Lung (tissue), 12 donors: ENCODE results near the gene PDXP. TPM values are rescaled to one million over a fixed set of nuclear protein-coding genes. Genes with fewer than 3 reads are reported as not detected.
A peak's percentile ranks its signal among the peaks of the same experiment; 100 is the strongest.

ENCODE experiments used
- ATAC-seq: fragments of 200-7000 bp; cut with Tn5 transposase; one replicate; pipeline ENCODE4 v1.9.1; 2020; ENCODE audit warnings: moderate number of reproducible peaks; ENCODE audit not compliant: insufficient read depth, low FRiP score
- DNase-seq, 3 donors: peaks; one replicate each; pipeline ENCODE4 v3.0.0-alpha.2; 2013 to 2017
- H3K27ac ChIP-seq, 2 donors: one replicate each; pipeline ENCODE4 v1.5.1; 2013; ENCODE audit warnings: mild to moderate bottlenecking in 2 of 2, moderate library complexity in 2 of 2, control low read depth in 1 of 2, inconsistent platforms in 1 of 2, low read depth in 1 of 2, low read length in 1 of 2
- H3K27me3 ChIP-seq, 3 donors: one replicate each; pipeline ENCODE4 v1.5.1; 2013; ENCODE audit warnings: low read length in 2 of 3; ENCODE audit not compliant: control insufficient read depth in 3 of 3, insufficient read depth in 3 of 3
- H3K36me3 ChIP-seq, 4 donors: one replicate each; pipeline ENCODE4 v1.5.1; 2013; ENCODE audit warnings: low read length in 4 of 4, mild to moderate bottlenecking in 1 of 4, moderate library complexity in 1 of 4; ENCODE audit not compliant: control insufficient read depth in 4 of 4, insufficient read depth in 4 of 4
- H3K4me1 ChIP-seq, 5 donors: one replicate each; pipeline ENCODE4 v1.5.1; 2013; ENCODE audit warnings: low read length in 5 of 5, mild to moderate bottlenecking in 2 of 5, moderate library complexity in 1 of 5; ENCODE audit not compliant: control insufficient read depth in 5 of 5, insufficient read depth in 5 of 5
- H3K4me3 ChIP-seq: one replicate; pipeline ENCODE4 v1.5.1; 2013; ENCODE audit warnings: mild to moderate bottlenecking, control low read depth, moderate library complexity
- H3K9ac ChIP-seq, 2 donors: one replicate each; pipeline ENCODE4 v1.5.1; 2013; ENCODE audit warnings: low read length in 2 of 2, control low read depth in 1 of 2; ENCODE audit not compliant: insufficient read depth in 1 of 2
- H3K9me3 ChIP-seq, 4 donors: one replicate each; pipeline ENCODE4 v1.5.1; 2013; ENCODE audit warnings: low read length in 3 of 4, mild to moderate bottlenecking in 1 of 4, moderate library complexity in 1 of 4; ENCODE audit not compliant: control insufficient read depth in 4 of 4, insufficient read depth in 3 of 4
- WGBS, 2 donors: extraction: QIAGEN DNeasy Blood & Tissue Kit; methylation state at CpG; one replicate each; pipeline ENCODE4 v1.1.7; 2013; 5-methylcytosine and 5-hydroxymethylcytosine counted together
- polyA plus RNA-seq, 2 donors: library from polyadenylated mRNA; stranded (reverse); fragments of 200-250 nt; gene quantifications; one replicate each; pipeline ENCODE4 v1.2.1, GENCODE V29; 2013
- total RNA-seq, 2 donors: library from RNA; depleted of rRNA in 1 of 2; stranded (reverse); fragments of >200 nt in 1 of 2; gene quantifications; one replicate each; pipeline ENCODE4 v1.2.1, GENCODE V29; 2014 to 2021
- TF ChIP-seq, protein P1 (sequence below): IDR thresholded peaks from 2 replicates; pipeline ENCODE4 v1.5.1; 2012; ENCODE audit warnings: mild to moderate bottlenecking; ENCODE audit errors: control extremely low read depth, extremely low read depth
- donor health status: control.
- donor health status: control.
- donor health status: Bipolar disorder and iron deficiency.
- donor health status: healthy.
- donor health status: DM: yes; HTN: yes; CAD: no.

PDXP gene
- total and polyA plus RNA-seq, 4 donors = 4.4 to 7.4 (median 6.5) TPM

- Histone ChIP-seq H3K4me3 (no peak overlapping the region), H3K9ac (no peak overlapping the region), H3K27me3 (no peaks in the 10 kb centered on the region), H3K36me3 (peaks cover 5 to 58% (median 26%) of the 10 kb centered on the region in 4 donors), H3K4me1 (peaks cover 0 to 12% (median 4%) of the 10 kb centered on the region in 5 donors), H3K9me3 (peaks cover 0 to 1% (median 0%) of the 10 kb centered on the region in 4 donors), H3K27ac (no peak overlapping the region)
- TF ChIP-seq, protein P1, sequence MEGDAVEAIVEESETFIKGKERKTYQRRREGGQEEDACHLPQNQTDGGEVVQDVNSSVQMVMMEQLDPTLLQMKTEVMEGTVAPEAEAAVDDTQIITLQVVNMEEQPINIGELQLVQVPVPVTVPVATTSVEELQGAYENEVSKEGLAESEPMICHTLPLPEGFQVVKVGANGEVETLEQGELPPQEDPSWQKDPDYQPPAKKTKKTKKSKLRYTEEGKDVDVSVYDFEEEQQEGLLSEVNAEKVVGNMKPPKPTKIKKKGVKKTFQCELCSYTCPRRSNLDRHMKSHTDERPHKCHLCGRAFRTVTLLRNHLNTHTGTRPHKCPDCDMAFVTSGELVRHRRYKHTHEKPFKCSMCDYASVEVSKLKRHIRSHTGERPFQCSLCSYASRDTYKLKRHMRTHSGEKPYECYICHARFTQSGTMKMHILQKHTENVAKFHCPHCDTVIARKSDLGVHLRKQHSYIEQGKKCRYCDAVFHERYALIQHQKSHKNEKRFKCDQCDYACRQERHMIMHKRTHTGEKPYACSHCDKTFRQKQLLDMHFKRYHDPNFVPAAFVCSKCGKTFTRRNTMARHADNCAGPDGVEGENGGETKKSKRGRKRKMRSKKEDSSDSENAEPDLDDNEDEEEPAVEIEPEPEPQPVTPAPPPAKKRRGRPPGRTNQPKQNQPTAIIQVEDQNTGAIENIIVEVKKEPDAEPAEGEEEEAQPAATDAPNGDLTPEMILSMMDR = no peak
- DNase-seq (no peak), ATAC-seq (no peak)
- 94 to 97% methylated on average over 7 of the region's 7 CpGs for whole genome bisulfite sequencing, 2 donors
Observed at GRCh38 chr22:37619991-37620390, 38.5 kb upstream of the PDXP start.

GRCh38 chr22:37621352-37621860 is 37.1 kb upstream of the PDXP start:
- Histone ChIP-seq H3K27ac (no peak overlapping the region), H3K4me1 (peaks cover 0 to 19% (median 10%) of the 10 kb centered on the region in 5 donors), H3K4me3 (no peak overlapping the region), H3K9me3 (no peaks in the 10 kb centered on the region), H3K9ac (no peak overlapping the region), H3K36me3 (peaks cover 5 to 59% (median 22%) of the 10 kb centered on the region in 4 donors), H3K27me3 (no peaks in the 10 kb centered on the region)
- DNase-seq = no peak
- ATAC-seq = no peak
- TF ChIP-seq, protein P1 = no peak
- 95% methylated on average over 12 of the region's 12 CpGs for WGBS, 2 donors

GRCh38 chr22:37623075-37624016 is 35.2 kb upstream of the PDXP start:
- Histone ChIP-seq H3K9me3 (no peaks in the 10 kb centered on the region), H3K9ac (no peak overlapping the region), H3K27me3 (no peaks in the 10 kb centered on the region), H3K27ac (no peak overlapping the region), H3K4me3 (no peak overlapping the region), H3K36me3 (peaks cover 5 to 49% (median 15%) of the 10 kb centered on the region in 4 donors), H3K4me1 (peaks cover 0 to 23% (median 10%) of the 10 kb centered on the region in 5 donors)
- WGBS, 2 donors = 63 to 65% methylated on average over 22 of the region's 22 CpGs
- no peak for ATAC-seq
- peak; percentile 81 to 86 (median 81) for DNase-seq
- TF ChIP-seq, protein P1 = peak; percentile 42
